Non-pigmented ciliary epithelial cell (primary cell): Measurements from ENCODE around the gene OPCML.

Experiments used
- DNase-seq: peaks from one replicate; pipeline ENCODE4 v3.0.0-alpha.2; 2010; ENCODE audit warnings: low read depth

Gene OPCML

DNA sequence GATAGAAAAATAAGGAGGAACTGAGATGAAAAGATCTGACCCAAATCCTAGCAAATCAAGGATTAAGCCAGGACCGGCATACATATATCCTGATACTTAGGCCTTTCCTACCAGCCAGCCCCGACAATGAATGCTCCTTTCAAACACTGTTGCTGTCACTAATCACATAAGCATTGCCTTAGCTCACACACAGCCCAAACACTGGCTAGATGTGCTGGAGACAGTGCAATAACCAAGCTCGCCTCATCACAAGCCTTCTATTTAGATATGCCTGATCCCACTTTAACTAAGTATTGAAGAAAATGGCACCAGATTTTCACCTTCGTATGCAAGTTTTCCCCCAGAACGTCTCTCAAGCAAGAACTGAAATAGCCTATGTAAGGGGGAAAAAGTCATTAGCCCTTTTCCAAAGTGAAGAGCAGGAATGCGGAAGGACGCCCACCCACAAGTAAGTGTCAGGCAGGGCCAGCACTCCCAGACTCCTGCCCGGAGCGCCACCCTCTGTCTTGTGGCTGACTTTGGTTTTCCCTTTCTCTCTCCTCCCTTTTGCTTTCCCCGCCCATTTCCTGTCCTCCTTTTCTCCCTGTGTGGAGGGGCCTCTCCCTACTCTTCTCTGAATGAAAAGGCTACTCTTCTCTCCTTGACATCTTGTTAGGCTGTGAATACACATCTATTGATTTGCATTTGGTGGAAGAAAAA is 8.9 kb upstream of the OPCML start:
- no peak for DNase-seq

- DNase-seq = no peak
These were observed 3.9 kb upstream of the OPCML start for GRCh38 chr11:133536198-133536597.

DNA sequence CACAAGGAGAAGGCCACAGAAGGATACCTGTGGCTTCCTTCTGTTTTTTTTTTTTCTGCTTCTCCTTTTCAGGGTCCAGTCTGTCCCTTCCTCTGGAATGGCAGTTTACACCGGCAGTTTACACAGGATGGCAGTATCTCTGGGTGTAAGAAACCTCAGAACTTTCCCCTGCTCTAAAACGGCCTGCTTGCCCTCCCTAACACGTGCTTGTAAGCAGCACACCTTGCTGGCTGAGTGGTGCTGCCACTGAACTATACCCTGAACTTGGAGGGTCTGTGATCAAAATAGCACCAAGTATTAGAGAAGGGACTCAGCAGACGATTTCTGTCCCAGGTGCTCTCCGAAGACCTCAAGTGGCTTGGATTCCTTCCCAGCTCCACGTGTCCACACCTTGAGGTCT is 904 bp upstream of the OPCML start:
- no peak for DNase-seq

GRCh38 chr11:133531458-133531857 is 843 bp downstream of the OPCML start:
- DNase-seq = no peak

GRCh38 chr11:133530501-133530835 is 1.8 kb downstream of the OPCML start:
- DNase-seq = no peak

DNA sequence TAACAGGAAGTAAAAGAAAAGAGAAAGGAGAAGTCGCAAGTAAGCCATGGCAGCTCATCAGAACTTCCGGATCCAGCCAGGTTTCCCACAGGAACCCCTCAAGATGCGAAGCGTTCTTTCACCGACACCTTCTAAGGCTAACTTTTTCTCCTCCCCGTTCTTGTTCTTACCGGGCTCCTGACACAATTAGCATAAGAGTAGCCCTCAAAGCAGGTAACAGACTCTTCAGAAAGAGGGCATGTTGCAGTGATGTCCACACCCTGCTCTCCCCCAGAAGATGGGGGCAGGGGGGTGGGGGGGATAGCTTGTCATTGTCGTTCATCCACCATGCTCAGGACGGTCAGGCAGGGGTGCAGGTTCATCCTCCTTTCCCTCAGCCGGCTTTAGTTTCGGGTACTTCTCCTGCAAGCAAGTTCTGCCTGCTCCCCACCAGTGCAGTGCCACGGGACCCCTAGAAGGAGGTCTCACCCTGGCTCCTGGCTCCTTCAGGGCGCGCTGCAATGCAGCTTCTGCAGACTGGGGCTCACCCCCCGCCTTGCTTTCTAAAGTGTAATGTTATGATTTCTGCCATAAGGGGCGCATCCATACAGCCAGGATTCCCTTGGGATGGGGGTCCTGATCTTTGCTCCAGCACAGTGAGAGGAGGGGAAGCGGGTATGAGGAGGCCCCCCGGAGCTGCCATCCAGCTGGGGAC is 2.3 kb downstream of the OPCML start:
- DNase-seq = no peak

- DNase-seq = no peak
These were observed 5.5 kb downstream of the OPCML start for GRCh38 chr11:133526790-133527189.

- no peak for DNase-seq
These were observed 6.3 kb downstream of the OPCML start for GRCh38 chr11:133525976-133526375.

DNA sequence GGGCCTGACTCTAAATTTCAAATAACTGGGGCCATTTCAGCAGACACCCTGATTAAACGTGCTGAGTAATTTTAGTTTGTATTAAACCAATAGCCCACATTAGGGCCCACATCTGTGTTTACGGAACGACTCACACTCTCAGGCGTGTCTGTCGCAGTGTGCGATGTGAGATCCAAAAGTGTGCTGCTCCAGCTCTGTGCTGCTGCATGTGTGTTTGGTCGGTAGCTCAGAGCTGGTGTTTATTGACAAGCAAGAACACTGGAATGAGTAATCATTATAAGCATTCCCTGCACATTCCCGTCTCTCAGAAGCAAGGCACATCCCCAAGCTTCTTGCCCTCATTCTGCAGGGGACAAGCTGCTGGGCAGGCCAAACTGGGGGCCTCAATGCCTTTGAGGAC is 7.8 kb downstream of the OPCML start:
- no peak for DNase-seq

DNA sequence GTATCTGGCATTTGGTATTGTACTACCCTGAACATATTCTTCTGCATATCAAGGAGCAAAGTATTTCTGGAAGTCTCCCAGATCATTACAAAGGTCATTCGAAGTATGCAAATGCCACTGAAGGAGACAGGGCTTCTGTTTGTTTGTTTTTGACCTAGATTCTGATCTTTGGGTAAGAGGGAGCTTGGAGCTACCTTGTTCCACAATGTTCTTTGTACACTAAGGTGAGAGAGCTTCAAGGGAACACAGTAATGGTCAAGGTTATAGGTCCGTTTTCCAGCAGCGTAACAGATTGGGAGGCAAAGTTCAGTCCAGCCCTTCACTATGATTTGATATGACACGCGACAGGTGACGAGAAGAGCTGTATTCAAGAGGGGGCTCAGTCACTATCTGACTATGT is 10.0 kb downstream of the OPCML start:
- no peak for DNase-seq

GRCh38 chr11:133521502-133521901 is 10.8 kb downstream of the OPCML start:
- no peak for DNase-seq

- no peak for DNase-seq
These were observed 11.6 kb downstream of the OPCML start for GRCh38 chr11:133520707-133521106.

GRCh38 chr11:133519560-133519959 is 12.7 kb downstream of the OPCML start:
- no peak for DNase-seq

- no peak for DNase-seq
These were observed 13.5 kb downstream of the OPCML start for GRCh38 chr11:133518702-133519264.

DNA sequence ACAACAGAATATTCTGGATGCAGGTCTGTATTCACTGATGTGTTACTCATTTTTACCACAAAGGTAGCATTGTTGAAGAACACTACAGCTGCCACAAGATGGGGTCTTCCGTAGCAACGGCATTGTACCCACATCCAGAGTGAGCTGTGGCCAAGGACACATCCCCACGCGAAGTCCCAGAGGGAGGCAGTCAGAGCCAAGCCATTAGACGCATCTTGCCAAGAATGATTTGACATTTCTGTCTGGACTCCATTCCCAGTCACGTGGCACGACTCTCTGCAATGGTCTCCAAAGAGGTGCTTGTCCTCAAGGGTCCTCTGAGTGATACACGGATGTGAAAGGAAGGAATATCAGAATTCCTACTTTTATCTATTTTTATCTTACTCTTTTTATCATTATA is 15.5 kb downstream of the OPCML start:
- DNase-seq = no peak

DNA sequence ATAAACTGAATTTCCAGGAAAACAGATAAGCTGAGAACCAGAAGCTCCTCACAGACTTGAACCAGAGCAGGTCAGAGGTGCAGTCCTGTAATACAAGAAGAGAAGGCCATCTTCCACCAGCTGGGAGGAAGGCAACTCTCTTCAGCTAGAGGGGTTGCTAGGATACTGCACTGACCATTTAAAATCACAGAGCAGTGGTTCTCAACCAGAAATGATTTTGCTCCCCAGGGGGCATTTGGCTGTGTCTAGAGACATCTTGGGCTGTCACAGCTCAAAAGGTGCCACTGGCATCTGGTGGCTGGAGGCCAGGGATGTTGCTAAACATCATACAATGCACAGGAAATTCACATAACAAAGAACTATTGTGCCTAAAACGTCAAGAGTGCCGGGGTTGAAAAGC is 17.2 kb downstream of the OPCML start:
- no peak for DNase-seq

- DNase-seq = no peak
These were observed 22.2 kb downstream of the OPCML start for GRCh38 chr11:133509924-133510697.

- DNase-seq = no peak
These were observed 23.8 kb downstream of the OPCML start for GRCh38 chr11:133508468-133508867.

- DNase-seq = no peak
These were observed 25.1 kb downstream of the OPCML start for GRCh38 chr11:133507185-133507584.

DNA sequence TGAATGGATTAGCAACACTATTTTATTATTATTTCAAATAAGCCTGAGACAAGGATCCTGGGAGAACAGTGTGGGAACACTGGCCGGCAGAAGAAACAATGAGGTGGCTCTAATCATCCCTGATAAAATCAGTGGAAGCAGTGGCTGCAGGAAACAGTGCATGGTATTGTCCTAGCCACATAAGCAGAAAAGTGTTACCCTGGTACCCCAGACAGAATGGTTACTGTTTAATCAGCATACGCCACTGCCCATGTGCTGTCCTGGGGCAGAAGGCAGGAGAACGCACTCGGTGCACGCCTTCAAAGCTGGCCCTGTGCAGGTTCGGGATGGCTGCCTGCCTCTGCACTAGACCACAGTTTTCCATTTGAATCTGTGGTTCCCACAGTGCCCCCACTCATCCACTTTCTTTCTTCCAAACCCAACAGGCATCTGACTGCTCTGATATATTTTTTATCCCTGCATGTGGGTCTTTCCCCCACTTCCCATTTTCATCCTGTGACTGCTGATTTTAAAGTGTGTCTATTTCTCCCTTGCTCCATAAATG is 25.7 kb downstream of the OPCML start:
- DNase-seq = no peak

GRCh38 chr11:133506023-133506422 is 26.3 kb downstream of the OPCML start:
- no peak for DNase-seq

DNA sequence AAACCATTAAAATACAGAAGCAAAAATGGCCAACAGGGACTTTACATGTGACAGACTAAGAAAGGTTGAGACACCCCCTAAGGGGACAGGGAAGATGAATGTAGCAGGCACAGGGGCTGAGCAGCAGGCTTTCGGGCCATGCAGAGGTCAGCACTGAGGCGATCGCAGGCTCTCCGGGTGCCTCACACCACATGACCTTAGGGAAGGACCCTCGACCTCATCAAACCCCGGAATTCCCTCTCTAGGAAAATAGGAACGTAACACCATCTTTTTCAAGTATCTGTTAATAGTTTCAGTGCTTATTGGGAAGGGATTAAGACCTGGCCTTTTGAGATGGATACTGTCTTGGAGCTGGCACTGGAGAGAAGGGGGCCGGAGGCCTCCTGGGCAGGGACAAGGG is 27.4 kb downstream of the OPCML start:
- no peak for DNase-seq

- no peak for DNase-seq
These were observed 28.5 kb downstream of the OPCML start for GRCh38 chr11:133503776-133504175.
